K562 (cell line): ENCODE measurements around the gene PARD3.

Experiments used
- EZH2 ChIP-seq: IDR thresholded peaks from 2 replicates; pipeline ENCODE4 v1.6.1; 2012; ENCODE audit warnings: low read depth, mild to moderate bottlenecking, inconsistent platforms, low read length, borderline replicate concordance
- FOXK2 ChIP-seq, 2 experiments: fragments of 450-650 bp; IDR thresholded peaks in 1 of 2; conservative IDR thresholded peaks in 1 of 2; 2 replicates each; pipeline ENCODE4 v1.6.1; 2016; ENCODE audit warnings: low read depth in 2 of 2, mild to moderate bottlenecking in 1 of 2
- POLR2A ChIP-seq: fragments of 450-650 bp; conservative IDR thresholded peaks from 2 replicates; pipeline ENCODE4 v1.6.1; 2016

DNA sequence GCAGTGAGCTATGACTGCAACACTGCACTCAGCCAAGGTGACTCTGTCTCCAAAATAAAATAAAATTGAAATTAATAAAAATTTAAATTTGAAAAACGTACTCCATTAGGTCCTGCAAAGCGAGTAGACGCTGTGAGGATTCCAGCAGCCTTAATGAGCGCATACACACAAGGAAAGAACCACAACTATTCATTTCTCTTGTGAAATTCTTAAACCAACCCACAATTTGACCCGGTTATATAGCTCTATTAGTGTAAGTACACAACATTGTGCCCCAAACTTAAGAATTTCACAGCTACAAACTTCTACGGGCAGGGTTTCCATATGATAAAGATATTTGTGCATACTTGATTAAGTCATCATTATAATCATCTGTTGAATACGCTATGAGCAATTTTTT is 84.4 kb downstream of the PARD3 start:
- TF ChIP-seq POLR2A (no peak), FOXK2 (conservative IDR thresholded peaks at IDR 0.05 in 1 of 2, IDR thresholded peaks at IDR 0.05 in 1 of 2; ENCODE audit: low read depth in 2 of 2) (no peak), EZH2 (no peak)
